Spleen (tissue), 11 donors: ENCODE measurements around the gene ZNF296. TPM values are rescaled to one million over a fixed set of nuclear protein-coding genes. Genes with fewer than 3 reads are reported as not detected.

Experiments used
- DNase-seq: peaks from one replicate; pipeline ENCODE4 v3.0.0-alpha.2; 2020
- H3K27ac ChIP-seq, 8 donors: fragments of 200-600 bp; sonication (generic) in 7 of 8; 1 replicate in 4 of 8; 2 replicates in 4 of 8; pipeline versions ENCODE4 v1.5.0 to v1.8.0; 2016 to 2021; ENCODE audit warnings: inconsistent platforms in 4 of 8, mild to moderate bottlenecking in 4 of 8, moderate library complexity in 1 of 8
- H3K27me3 ChIP-seq, 7 donors: fragments of 200-600 bp; sonication (generic) in 6 of 7; replicated peaks in 1 of 7; 1 replicate in 4 of 7; 2 replicates in 3 of 7; pipeline versions ENCODE4 v1.5.0 to v1.8.0; 2016 to 2021; ENCODE audit warnings: inconsistent platforms in 3 of 7, mild to moderate bottlenecking in 1 of 7
- H3K36me3 ChIP-seq, 6 donors: fragments of 200-600 bp; sonication (generic) in 5 of 6; 1 replicate in 4 of 6; 2 replicates in 2 of 6; pipeline versions ENCODE4 v1.5.0 to v1.8.0; 2016 to 2021; ENCODE audit warnings: inconsistent platforms in 2 of 6
- H3K4me1 ChIP-seq, 6 donors: fragments of 200-600 bp; sonication (generic) in 5 of 6; 1 replicate in 3 of 6; 2 replicates in 3 of 6; pipeline versions ENCODE4 v1.5.0 to v1.8.0; 2016 to 2021; ENCODE audit warnings: inconsistent platforms in 3 of 6
- H3K4me3 ChIP-seq, 8 donors: fragments of 200-600 bp; sonication (generic) in 7 of 8; 1 replicate in 4 of 8; 2 replicates in 4 of 8; pipeline versions ENCODE4 v1.5.0 to v1.8.0; 2016 to 2021; ENCODE audit warnings: inconsistent platforms in 4 of 8, mild to moderate bottlenecking in 4 of 8, moderate library complexity in 2 of 8
- H3K9me3 ChIP-seq, 8 donors: fragments of 200-600 bp; sonication (generic) in 7 of 8; 1 replicate in 4 of 8; 2 replicates in 4 of 8; pipeline versions ENCODE4 v1.5.0 to v1.8.0; 2016 to 2021; ENCODE audit warnings: inconsistent platforms in 4 of 8
- CTCF ChIP-seq, 11 experiments: fragments of 200-600 bp in 7 of 11; fragments of 450-650 bp in 4 of 11; sonication (generic) in 4 of 11; IDR thresholded peaks in 8 of 11; conservative IDR thresholded peaks in 3 of 11; 1 replicate in 7 of 11; 2 replicates in 4 of 11; pipeline versions ENCODE4 v1.4.0 to v1.8.0; 2016 to 2021; ENCODE audit warnings: antibody characterized with exemption in 11 of 11, inconsistent platforms in 4 of 11, mild to moderate bottlenecking in 1 of 11
- POLR2A ChIP-seq, 3 donors: fragments of 450-650 bp; IDR thresholded peaks; one replicate each; pipeline ENCODE4 v1.5.1; 2017; ENCODE audit warnings: antibody characterized with exemption in 3 of 3, mild to moderate bottlenecking in 1 of 3
- POLR2AphosphoS5 ChIP-seq, 3 donors: sonication (generic); formaldehyde crosslinking; IDR thresholded peaks; one replicate each; pipeline ENCODE4 v1.5.1; 2017; ENCODE audit warnings: antibody characterized with exemption in 3 of 3
- WGBS, 5 donors: extraction: QIAGEN DNeasy Blood & Tissue Kit in 3 of 5; methylation state at CpG; one replicate each; pipeline versions ENCODE4 v1.1.5 to v1.1.7; 2013 to 2018; 5-methylcytosine and 5-hydroxymethylcytosine counted together
- intact Hi-C: fragments of 100-400 bp; cut with DNase I; formaldehyde crosslinking; loops from one replicate; pipeline ENCODE4 v1.15.0; 2023; ENCODE audit warnings: low total_unique reads
- polyA plus RNA-seq, 3 donors: library from polyadenylated mRNA; stranded (reverse); fragments of 200-250 nt; gene quantifications; one replicate each; pipeline ENCODE4 v1.2.1, GENCODE V29; 2013
- total RNA-seq, 7 donors: library from RNA; depleted of rRNA in 3 of 7; stranded (reverse); fragments of >200 nt in 3 of 7; fragmentation: NEBNext Ultra II Directional in 4 of 7; extraction: Animal tissue kit (Norgen Biotek cat#: 25700) in 4 of 7; gene quantifications; one replicate each; pipeline versions ENCODE4 v1.1.0 to v1.2.1, GENCODE V29; 2016 to 2021
- donor health status: healthy with polysubstance abuse.
- donor health status: DM: no; HTN: no; CAD: no; lungs with moderate emphysema.
- donor health status: DM: no; HTN: no; CAD: no.
- donor health status: Bipolar disorder and iron deficiency.
- donor health status: healthy.
- donor health status: DM: no; HTN: no; CAD: no.
- donor health status: DM: yes; HTN: yes; CAD: no.

ZNF296 gene
- total and polyA plus RNA-seq, 10 donors = 3.9 to 11.9 (median 7.4) TPM

- Histone ChIP-seq H3K4me1 (peaks cover 24 to 57% (median 50%) of the 10 kb centered on the region in 6 donors), H3K27ac (peak within 1 kb of the TSS; percentile 84 to 99 (median 96)), H3K4me3 (peak within 1 kb of the TSS; percentile 79 to 97 (median 86)), H3K27me3 (no peaks in the 10 kb centered on the region), H3K9me3 (peaks cover 0 to 8% (median 5%) of the 10 kb centered on the region in 8 donors), H3K36me3 (peaks cover under 1 to 82% (median 71%) of the 10 kb centered on the region in 6 donors)
- DNase-seq = peak; percentile 97
- intact Hi-C loops = no loop called here
- TF ChIP-seq POLR2AphosphoS5 (IDR thresholded peaks at IDR 0.05) (peak; percentile 98 to 100 (median 99)), CTCF (IDR thresholded peaks at IDR 0.05 in 8 of 11, conservative IDR thresholded peaks at IDR 0.05 in 3 of 11) (peak in 2 of 11 experiments; percentile 25 to 26), POLR2A (IDR thresholded peaks at IDR 0.05) (peak; percentile 69 to 91 (median 88))
- WGBS, 5 donors = 2 to 4% (median 3%) methylated on average over 49 to 62 of the region's 62 CpGs
Observed at GRCh38 chr19:45038931-45039893, 37.1 kb downstream of the ZNF296 start, which contains the start of gene CLASRP. TSS of gene CLASRP (plus strand) at chr19:45039045. CDS start at chr19:45040213, 1,168 bp downstream.

DNA sequence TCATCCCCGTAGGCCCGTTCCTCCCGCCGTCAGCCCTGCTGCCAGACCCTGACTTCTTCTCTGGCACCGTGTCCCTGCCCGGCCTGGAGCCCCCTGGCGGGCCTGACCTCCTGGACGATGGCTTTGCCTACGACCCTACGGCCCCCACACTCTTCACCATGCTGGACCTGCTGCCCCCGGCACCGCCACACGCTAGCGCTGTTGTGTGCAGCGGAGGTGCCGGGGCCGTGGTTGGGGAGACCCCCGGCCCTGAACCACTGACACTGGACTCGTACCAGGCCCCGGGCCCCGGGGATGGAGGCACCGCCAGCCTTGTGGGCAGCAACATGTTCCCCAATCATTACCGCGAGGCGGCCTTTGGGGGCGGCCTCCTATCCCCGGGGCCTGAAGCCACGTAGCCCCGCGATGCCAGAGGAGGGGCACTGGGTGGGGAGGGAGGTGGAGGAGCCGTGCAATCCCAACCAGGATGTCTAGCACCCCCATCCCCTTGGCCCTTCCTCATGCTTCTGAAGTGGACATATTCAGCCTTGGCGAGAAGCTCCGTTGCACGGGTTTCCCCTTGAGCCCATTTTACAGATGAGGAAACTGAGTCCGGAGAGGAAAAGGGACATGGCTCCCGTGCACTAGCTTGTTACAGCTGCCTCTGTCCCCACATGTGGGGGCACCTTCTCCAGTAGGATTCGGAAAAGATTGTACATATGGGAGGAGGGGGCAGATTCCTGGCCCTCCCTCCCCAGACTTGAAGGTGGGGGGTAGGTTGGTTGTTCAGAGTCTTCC is 38.7 kb downstream of the ZNF296 start:
- peak; percentile 80 for DNase-seq
- Histone ChIP-seq H3K4me1 (peaks cover 24 to 45% (median 42%) of the 10 kb centered on the region in 6 donors), H3K27ac (peak overlapping the region in 3 of 8 donors; percentile 95 to 99 (median 98)), H3K9me3 (peaks cover 0 to 8% (median 5%) of the 10 kb centered on the region in 8 donors), H3K27me3 (no peaks in the 10 kb centered on the region), H3K4me3 (no peak overlapping the region), H3K36me3 (peaks cover 3 to 82% (median 72%) of the 10 kb centered on the region in 6 donors)
- 90 to 95% (median 94%) methylated on average over 21 to 37 of the region's 37 CpGs for WGBS, 5 donors
- TF ChIP-seq POLR2A (IDR thresholded peaks at IDR 0.05) (no peak), POLR2AphosphoS5 (IDR thresholded peaks at IDR 0.05) (peak in 1 of 3 donors; percentile 41)
- intact Hi-C loops = no loop called here

- Histone ChIP-seq H3K36me3 (peaks cover 3 to 82% (median 70%) of the 10 kb centered on the region in 6 donors), H3K4me3 (no peak overlapping the region), H3K27ac (no peak overlapping the region), H3K9me3 (peaks cover 0 to 8% (median 5%) of the 10 kb centered on the region in 8 donors), H3K4me1 (peaks cover 13 to 27% (median 24%) of the 10 kb centered on the region in 6 donors), H3K27me3 (no peaks in the 10 kb centered on the region)
- 93 to 98% (median 97%) methylated on average over 6 of the region's 6 CpGs for WGBS, 5 donors
- DNase-seq = no peak
- TF ChIP-seq POLR2AphosphoS5 (IDR thresholded peaks at IDR 0.05) (no peak), CTCF (IDR thresholded peaks at IDR 0.05 in 8 of 11, conservative IDR thresholded peaks at IDR 0.05 in 3 of 11) (no peak), POLR2A (IDR thresholded peaks at IDR 0.05) (no peak)
- intact Hi-C loops = no loop called here
Observed at GRCh38 chr19:45035755-45036154, 40.5 kb downstream of the ZNF296 start.

DNA sequence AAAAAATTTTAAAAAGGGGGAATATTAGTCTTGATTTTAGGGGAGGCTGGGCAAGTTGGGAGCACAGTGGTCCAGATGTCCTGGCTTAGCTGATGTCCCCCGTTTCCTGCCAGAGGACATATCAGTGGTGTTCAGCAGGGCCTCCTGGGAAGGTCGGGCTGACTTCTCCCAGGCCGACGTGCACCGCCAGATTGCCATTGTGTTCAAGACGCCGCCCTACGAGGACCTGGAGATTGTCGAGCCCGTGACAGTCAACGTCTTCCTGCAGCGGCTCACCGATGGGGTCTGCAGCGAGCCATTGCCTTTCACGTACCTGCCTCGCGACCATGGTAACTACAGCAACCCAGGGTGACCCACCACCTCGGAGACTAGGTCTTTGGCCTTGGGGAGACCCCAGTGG is 43.9 kb downstream of the ZNF296 start:
- intact Hi-C loops = no loop called here
- H3K4me3 ChIP-seq = no peak overlapping the region
- DNase-seq = no peak
- TF ChIP-seq POLR2AphosphoS5 (IDR thresholded peaks at IDR 0.05) (peak in 1 of 3 donors; percentile 21), POLR2A (IDR thresholded peaks at IDR 0.05) (no peak)
- no peaks in the 10 kb centered on the region for H3K4me1 ChIP-seq
- H3K27ac ChIP-seq = no peak overlapping the region
- WGBS, 5 donors = 91 to 93% (median 92%) methylated on average over 18 of the region's 18 CpGs
- H3K27me3 ChIP-seq = no peaks in the 10 kb centered on the region
- peaks cover 0 to 8% (median 5%) of the 10 kb centered on the region in 8 donors for H3K9me3 ChIP-seq
- H3K36me3 ChIP-seq = peaks cover 3 to 100% (median 93%) of the 10 kb centered on the region in 6 donors
